Activated CD4-positive, CD25-positive, alpha-beta regulatory T cell treated with anti-CD3 and anti-CD28 coated beads, Interleukin-2, amount 50 U/mL, for 16 hours (primary cell): ENCODE measurements around the gene ITGB1.

Source experiments
- DNase-seq: peaks from one replicate; pipeline ENCODE4 v3.0.0-alpha.2; 2020; ENCODE audit warnings: low read depth, low spot score

ITGB1 gene

GRCh38 chr10:32889631-32890212 is 68.3 kb downstream of the ITGB1 start:
- DNase-seq: no peak

- DNase-seq: no peak
These were observed 69.7 kb downstream of the ITGB1 start for GRCh38 chr10:32888161-32888927.

GRCh38 chr10:32887481-32887880 is 70.5 kb downstream of the ITGB1 start:
- no peak for DNase-seq

- DNase-seq: no peak
These were observed 76.0 kb downstream of the ITGB1 start for GRCh38 chr10:32882076-32882475.

- DNase-seq: no peak
These were observed 79.4 kb downstream of the ITGB1 start for GRCh38 chr10:32878646-32879045.

GRCh38 chr10:32877915-32878314 is 80.1 kb downstream of the ITGB1 start:
- DNase-seq: no peak

- no peak for DNase-seq
These were observed 92.9 kb downstream of the ITGB1 start for GRCh38 chr10:32865170-32865569.

GRCh38 chr10:32854435-32854834 is 103.6 kb downstream of the ITGB1 start:
- DNase-seq: no peak

- no peak for DNase-seq
These were observed 106.7 kb downstream of the ITGB1 start for GRCh38 chr10:32851301-32851700.
